Measurements from ENCODE around the gene GGA3. TPM values are rescaled to one million over a fixed set of nuclear protein-coding genes. Genes with fewer than 3 reads are reported as not detected.
"Not testable (repeated sequence)": the region's sequence is repeated elsewhere in the genome, so short reads cannot be mapped to it uniquely, and the experiment has no call there.

GGA3 gene
- total and polyA plus RNA-seq, 5 donors = 15.7 to 34.8 (median 26.8) TPM

DNA sequence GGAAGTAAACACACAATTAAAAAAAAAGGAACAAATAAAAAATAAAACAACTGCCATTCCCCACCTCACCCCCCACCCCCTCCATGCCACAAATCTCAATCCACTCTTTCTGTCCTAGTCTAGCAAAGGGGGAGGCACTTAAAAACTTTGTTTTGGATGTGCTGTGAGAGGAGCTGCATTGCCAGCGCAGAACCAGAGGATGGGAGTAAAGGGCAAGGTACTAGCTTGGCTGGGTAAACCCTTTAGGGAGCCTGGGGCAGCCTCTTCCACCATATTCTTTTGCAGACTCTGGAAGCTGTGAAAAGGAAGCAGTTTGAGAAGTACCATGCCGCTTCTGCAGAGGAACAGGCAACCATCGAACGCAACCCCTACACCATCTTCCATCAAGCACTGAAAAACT lies 1.6 kb upstream of the GGA3 start:
- 94% methylated on average over 4 of the region's 4 CpGs for whole genome bisulfite sequencing
- H3K27me3 ChIP-seq (ENCODE audit: control insufficient read depth, insufficient read depth) = no peaks in the 10 kb centered on the region
- H3K9me3 ChIP-seq (ENCODE audit: control insufficient read depth, low read length) = no peaks in the 10 kb centered on the region
- no peak overlapping the region for H3K4me3 ChIP-seq (ENCODE audit: low read length)
- no peak overlapping the region for H3K27ac ChIP-seq (ENCODE audit: low read length)
- peaks cover 2% of the 10 kb centered on the region for H3K4me1 ChIP-seq (ENCODE audit: control insufficient read depth, insufficient read depth, low read length)
- DNase-seq (peak in 1 of 3 donors; percentile 36), ATAC-seq (no peak)
- intact Hi-C loops (cut with DNase I) = no loop called here

DNA sequence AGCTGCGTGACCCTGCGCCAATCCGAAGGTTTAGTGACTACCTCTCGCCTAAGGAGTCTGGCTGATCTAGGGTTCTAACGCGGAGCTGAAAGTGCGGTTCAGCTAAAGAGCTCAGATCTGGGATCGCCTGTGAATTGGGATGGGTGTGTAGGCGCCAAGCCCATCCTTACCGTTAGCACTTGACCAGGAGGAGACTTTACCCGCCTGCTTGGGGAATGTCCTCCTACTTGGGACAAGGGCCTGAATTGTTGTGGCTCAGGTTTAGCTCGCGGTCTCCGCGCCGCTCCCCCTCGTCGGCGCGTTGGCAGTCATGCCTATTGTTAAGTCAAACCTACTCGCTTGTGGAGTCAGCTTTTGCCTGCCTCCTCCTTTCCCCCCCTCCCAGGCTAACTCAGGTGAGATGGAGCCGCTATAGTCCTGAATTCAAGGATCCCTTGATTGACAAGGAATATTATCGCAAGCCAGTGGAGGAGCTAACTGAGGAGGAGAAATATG lies 753 bp upstream of the GGA3 start:
- peak overlapping the region; percentile 94 for H3K4me3 ChIP-seq (ENCODE audit: low read length)
- intact Hi-C loops (cut with DNase I) = no loop called here
- H3K27me3 ChIP-seq (ENCODE audit: control insufficient read depth, insufficient read depth) = no peaks in the 10 kb centered on the region
- ATAC-seq (peak in 1 of 2 donors; percentile 1), DNase-seq (peak in 1 of 3 donors; percentile 37)
- H3K4me1 ChIP-seq (ENCODE audit: control insufficient read depth, insufficient read depth, low read length) = peaks cover 2% of the 10 kb centered on the region
- 1% methylated on average over 23 of the region's 23 CpGs for WGBS
- H3K27ac ChIP-seq (ENCODE audit: low read length) = peak overlapping the region; percentile 88
- no peaks in the 10 kb centered on the region for H3K9me3 ChIP-seq (ENCODE audit: control insufficient read depth, low read length)

DNA sequence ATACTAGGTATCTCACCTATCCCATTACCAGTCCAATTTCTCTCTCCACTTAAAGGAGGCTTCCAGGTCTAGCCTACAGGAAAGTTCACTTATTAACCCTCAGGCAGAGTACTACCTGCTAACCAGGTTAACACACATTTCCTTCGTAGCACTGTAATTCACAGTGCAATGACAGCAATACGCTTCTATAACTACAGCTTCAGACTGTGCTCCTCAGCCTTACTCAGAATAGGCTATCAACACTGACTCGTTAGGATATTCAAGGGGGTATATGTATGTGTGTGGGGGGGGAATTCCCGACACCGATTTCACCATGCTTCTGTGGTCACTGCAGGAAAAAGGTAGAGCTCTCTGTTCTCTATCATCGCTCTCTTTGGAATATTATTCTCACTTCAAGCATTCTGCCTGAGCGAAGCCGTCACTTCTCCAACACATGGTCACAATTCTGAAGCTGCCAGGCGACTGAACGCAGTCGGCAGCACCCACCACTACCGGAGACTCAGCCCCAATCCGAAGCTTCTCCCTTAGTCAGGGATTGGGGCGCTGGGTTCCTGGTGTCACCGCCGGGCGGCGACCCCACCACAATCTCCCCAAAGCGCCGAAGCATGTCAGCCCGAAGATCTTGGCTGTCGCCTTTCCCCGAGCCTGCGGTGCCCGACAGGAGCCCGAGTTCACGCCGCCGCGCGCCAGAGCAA lies 618 bp downstream of the GGA3 start:
- Histone ChIP-seq H3K27ac (ENCODE audit: low read length) (peak overlapping the region; percentile 88), H3K27me3 (ENCODE audit: control insufficient read depth, insufficient read depth) (no peaks in the 10 kb centered on the region), H3K4me1 (ENCODE audit: control insufficient read depth, insufficient read depth, low read length) (peaks cover 2% of the 10 kb centered on the region), H3K9me3 (ENCODE audit: control insufficient read depth, low read length) (no peaks in the 10 kb centered on the region), H3K4me3 (ENCODE audit: low read length) (peak overlapping the region; percentile 94)
- intact Hi-C loops (cut with DNase I) = no loop called here
- ATAC-seq = peak in 1 of 2 donors; percentile 1
- DNase-seq = no peak
- 2% methylated on average over 31 of the region's 31 CpGs for WGBS

GRCh38 chr17:75257228-75257627 lies 4.2 kb downstream of the GGA3 start:
- ATAC-seq; intact Hi-C loops (cut with DNase I); H3K27ac ChIP-seq (ENCODE audit: low read length); DNase-seq; H3K4me3 ChIP-seq (ENCODE audit: low read length); H3K9me3 ChIP-seq (ENCODE audit: control insufficient read depth, low read length); H3K27me3 ChIP-seq (ENCODE audit: control insufficient read depth, insufficient read depth); H3K4me1 ChIP-seq (ENCODE audit: control insufficient read depth, insufficient read depth, low read length): not testable (repeated sequence)
- 37% methylated on average over 2 of the region's 2 CpGs for WGBS

DNA sequence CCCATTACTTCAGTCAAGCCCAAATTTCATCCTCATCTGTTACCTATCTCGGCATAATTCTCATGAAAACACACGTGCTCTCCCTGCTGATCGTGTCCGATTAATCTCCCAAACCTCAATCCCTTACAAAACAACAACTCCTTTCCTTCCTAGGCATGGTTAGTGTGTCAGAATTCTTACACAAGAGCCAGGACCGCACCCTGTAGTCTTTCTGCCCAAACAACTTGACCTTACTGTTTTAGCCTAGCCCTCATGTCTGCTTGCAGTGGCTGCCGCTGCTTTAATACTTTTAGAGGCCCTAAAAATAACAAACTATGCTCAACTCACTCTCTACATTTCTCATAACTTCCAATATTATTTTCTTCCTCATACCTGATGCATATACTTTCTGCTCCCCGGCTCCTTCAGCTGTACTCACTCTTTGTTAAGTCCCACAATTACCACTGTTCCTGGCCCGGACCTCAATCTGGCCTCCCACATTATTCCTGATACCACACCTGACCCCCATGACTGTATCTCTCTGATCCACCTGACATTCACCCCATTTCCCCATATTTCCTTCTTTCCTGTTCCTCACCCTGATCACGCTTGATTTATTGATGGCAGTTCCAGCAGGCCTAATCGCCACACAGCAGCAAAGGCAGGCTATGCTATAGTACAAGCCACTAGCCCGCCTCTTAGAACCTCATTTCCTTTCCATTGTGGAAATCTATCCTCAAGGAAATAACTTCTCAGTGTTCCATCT lies 5.3 kb downstream of the GGA3 start:
- H3K27me3 ChIP-seq (ENCODE audit: control insufficient read depth, insufficient read depth); H3K27ac ChIP-seq (ENCODE audit: low read length); ATAC-seq; H3K4me3 ChIP-seq (ENCODE audit: low read length); H3K9me3 ChIP-seq (ENCODE audit: control insufficient read depth, low read length); DNase-seq; H3K4me1 ChIP-seq (ENCODE audit: control insufficient read depth, insufficient read depth, low read length); intact Hi-C loops (cut with DNase I): not testable (repeated sequence)
- WGBS = 70% methylated on average over 11 of the region's 11 CpGs

GRCh38 chr17:75252039-75252816 lies 9.2 kb downstream of the GGA3 start:
- no peaks in the 10 kb centered on the region for H3K27me3 ChIP-seq (ENCODE audit: control insufficient read depth, insufficient read depth)
- ATAC-seq = peak in 1 of 2 donors; percentile 23
- H3K4me1 ChIP-seq (ENCODE audit: control insufficient read depth, insufficient read depth, low read length) = peaks cover 8% of the 10 kb centered on the region
- 90% methylated on average over 8 of the region's 8 CpGs for WGBS
- no peaks in the 10 kb centered on the region for H3K9me3 ChIP-seq (ENCODE audit: control insufficient read depth, low read length)
- intact Hi-C loops (cut with DNase I) = no loop called here
- H3K27ac ChIP-seq (ENCODE audit: low read length) = no peak overlapping the region
- no peak overlapping the region for H3K4me3 ChIP-seq (ENCODE audit: low read length)
- no peak for DNase-seq

DNA sequence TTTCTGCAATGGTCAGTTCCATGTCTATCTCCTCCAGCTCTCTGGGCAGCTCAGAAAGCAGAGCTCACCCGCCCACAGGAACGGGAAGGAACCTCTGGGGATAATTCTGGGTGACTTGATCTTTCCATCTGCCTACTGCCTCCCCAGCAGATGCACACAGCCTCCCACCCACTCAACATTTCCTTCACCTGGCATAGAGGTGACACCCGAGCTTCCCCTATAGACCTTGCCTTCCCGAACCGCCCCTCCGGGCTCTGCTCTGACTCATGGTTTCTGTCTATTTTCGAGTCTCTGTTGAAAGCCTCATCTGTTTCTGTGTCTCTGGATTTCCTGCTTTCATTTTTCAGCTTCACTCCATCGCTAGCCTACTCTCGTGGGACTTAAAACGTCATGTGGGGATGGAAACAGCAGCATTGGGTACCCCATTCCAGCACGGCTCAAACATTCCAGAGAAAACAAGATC lies 11.4 kb downstream of the GGA3 start:
- Histone ChIP-seq H3K4me1 (ENCODE audit: control insufficient read depth, insufficient read depth, low read length) (peaks cover 8% of the 10 kb centered on the region), H3K9me3 (ENCODE audit: control insufficient read depth, low read length) (no peaks in the 10 kb centered on the region), H3K27ac (ENCODE audit: low read length) (peak overlapping the region; percentile 80), H3K27me3 (ENCODE audit: control insufficient read depth, insufficient read depth) (no peaks in the 10 kb centered on the region), H3K4me3 (ENCODE audit: low read length) (peak overlapping the region; percentile 27)
- 43% methylated on average over 11 of the region's 11 CpGs for WGBS
- intact Hi-C loops (cut with DNase I) = no loop called here
- DNase-seq = no peak
- peak; percentile 49 to 78 for ATAC-seq

- peaks cover 8% of the 10 kb centered on the region for H3K4me1 ChIP-seq (ENCODE audit: control insufficient read depth, insufficient read depth, low read length)
- WGBS = 70% methylated on average over 4 of the region's 4 CpGs
- peak overlapping the region; percentile 80 for H3K27ac ChIP-seq (ENCODE audit: low read length)
- ATAC-seq = no peak
- intact Hi-C loops (cut with DNase I) = no loop called here
- H3K27me3 ChIP-seq (ENCODE audit: control insufficient read depth, insufficient read depth) = no peaks in the 10 kb centered on the region
- no peak for DNase-seq
- no peak overlapping the region for H3K4me3 ChIP-seq (ENCODE audit: low read length)
- H3K9me3 ChIP-seq (ENCODE audit: control insufficient read depth, low read length) = no peaks in the 10 kb centered on the region
Measured at GRCh38 chr17:75249564-75249963, 11.8 kb downstream of the GGA3 start.

DNA sequence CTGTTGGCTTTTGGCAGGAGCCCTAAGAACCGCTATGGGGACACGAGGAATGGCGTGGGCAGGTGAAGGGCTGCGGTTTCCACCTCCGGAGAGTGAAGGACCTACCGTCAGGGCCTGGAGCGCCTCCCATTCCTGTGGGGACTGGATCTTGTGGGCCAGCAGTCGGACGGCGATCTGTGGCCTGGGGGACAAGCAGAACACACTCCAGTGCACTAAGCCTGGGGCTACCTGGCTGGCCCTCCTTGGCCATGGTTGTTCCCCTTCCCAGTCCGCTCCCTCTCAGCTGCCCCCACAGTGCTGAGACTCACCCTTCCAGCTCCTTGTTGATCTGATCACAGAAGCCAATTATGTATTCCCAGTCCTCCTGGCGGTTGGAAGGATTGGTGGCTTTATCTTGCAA lies 15.0 kb downstream of the GGA3 start:
- Histone ChIP-seq H3K27ac (ENCODE audit: low read length) (no peak overlapping the region), H3K9me3 (ENCODE audit: control insufficient read depth, low read length) (no peaks in the 10 kb centered on the region), H3K4me3 (ENCODE audit: low read length) (no peak overlapping the region), H3K4me1 (ENCODE audit: control insufficient read depth, insufficient read depth, low read length) (peaks cover 6% of the 10 kb centered on the region), H3K27me3 (ENCODE audit: control insufficient read depth, insufficient read depth) (no peaks in the 10 kb centered on the region)
- intact Hi-C loops (cut with DNase I) = no loop called here
- 92% methylated on average over 12 of the region's 12 CpGs for WGBS
- DNase-seq (no peak), ATAC-seq (no peak)

DNA sequence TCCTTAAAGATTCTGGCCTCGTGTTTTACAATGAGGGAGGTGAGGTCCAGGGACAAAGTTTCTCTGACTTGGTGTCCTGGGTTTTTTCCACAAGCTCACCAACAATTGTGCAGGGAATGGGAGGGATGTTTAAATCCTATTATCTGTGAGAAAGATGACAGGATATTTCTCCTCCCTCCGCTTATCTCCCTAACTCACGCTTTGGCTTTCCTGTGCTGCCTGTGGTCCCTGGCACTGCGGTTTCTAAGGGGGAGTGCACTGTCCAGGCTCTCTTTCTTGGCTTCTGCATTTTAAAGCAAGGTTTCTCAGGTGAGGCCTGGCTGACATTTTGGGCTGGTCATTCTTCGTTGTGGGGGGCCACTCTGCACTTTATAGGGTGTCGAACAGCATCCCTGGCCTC lies 16.4 kb downstream of the GGA3 start:
- Histone ChIP-seq H3K27ac (ENCODE audit: low read length) (no peak overlapping the region), H3K4me3 (ENCODE audit: low read length) (no peak overlapping the region), H3K9me3 (ENCODE audit: control insufficient read depth, low read length) (no peaks in the 10 kb centered on the region), H3K27me3 (ENCODE audit: control insufficient read depth, insufficient read depth) (no peaks in the 10 kb centered on the region), H3K4me1 (ENCODE audit: control insufficient read depth, insufficient read depth, low read length) (peaks cover 2% of the 10 kb centered on the region)
- DNase-seq = no peak
- 83% methylated on average over 6 of the region's 6 CpGs for WGBS
- intact Hi-C loops (cut with DNase I) = no loop called here
- no peak for ATAC-seq
